HCT116 (cell line): ENCODE measurements around the gene GRIP2. TPM values are rescaled to one million over a fixed set of nuclear protein-coding genes. Genes with fewer than 3 reads are reported as not detected.

Experiments used
- ATAC-seq: fragments of 200-7000 bp; cut with Tn5 transposase; 2 replicates; pipeline ENCODE4 v1.9.1; 2020; ENCODE audit warnings: mild to moderate bottlenecking, moderate library complexity
- BruUV-seq: library from RNA; stranded (reverse); fragments of 400-500 nt; replicated peaks from 2 replicates; lab custom pipeline; 2021; lab: Mats Ljungman, UMichigan
- CTCF ChIA-PET: fragments of 300-600 bp; sonication (Branson Sonifier 250); formaldehyde crosslinking; loops from one replicate; lab custom pipeline; 2021; ENCODE audit warnings: antibody characterized with exemption; lab: Charles Lee
- POLR2A ChIA-PET: fragments of 300-600, 350-600 bp; sonication (Branson Sonifier 250); formaldehyde crosslinking; loops from one replicate; lab custom pipeline; 2021; ENCODE audit warnings: antibody characterized with exemption; lab: Charles Lee
- RAD21 ChIA-PET, 2 experiments: fragments of 300-600 bp; sonication (Branson Sonifier 250); formaldehyde crosslinking; loops; one replicate each; lab custom pipeline; 2023; ENCODE audit warnings: low total read pairs in 2 of 2; ENCODE audit not compliant: uncharacterized antibody in 2 of 2, unreplicated experiment in 2 of 2, low non-redundant PET in 1 of 2; lab: Charles Lee
- DNase-seq: peaks from one replicate; pipeline ENCODE4 v3.0.0-alpha.2; 2010; ENCODE audit warnings: low read depth, low spot score
- H2AFZ ChIP-seq: fragments of 200-600 bp; shearing (Covaris generic), sonication (generic); 2 replicates; pipeline ENCODE4 v1.6.1; 2017; ENCODE audit warnings: low read depth, mixed run types, mixed read lengths, antibody characterized with exemption, low read length; ENCODE audit not compliant: poor library complexity, severe bottlenecking
- H3K27ac ChIP-seq: 2 replicates; pipeline ENCODE4 v1.5.1; 2012; ENCODE audit warnings: low read depth, low read length
- H3K27me3 ChIP-seq: fragments of 200-600 bp; sonication (generic); 2 replicates; pipeline ENCODE4 v1.6.1; 2016; ENCODE audit warnings: mixed run types, low read length, mixed read lengths; ENCODE audit not compliant: insufficient read depth
- H3K36me3 ChIP-seq, 2 experiments: fragments of 200-500 bp in 1 of 2; fragments of 200-600 bp in 1 of 2; sonication (Bioruptor generic) in 1 of 2; sonication (generic) in 1 of 2; 2 replicates each; pipeline versions ENCODE4 v1.5.1 to v1.6.1; 2014 to 2016; ENCODE audit warnings: low read length in 2 of 2, inconsistent platforms in 1 of 2, mixed read lengths in 1 of 2, mixed run types in 1 of 2; ENCODE audit not compliant: insufficient read depth in 2 of 2, control insufficient read depth in 1 of 2
- H3K4me1 ChIP-seq, 2 experiments: fragments of 200-600 bp in 1 of 2; sonication (generic) in 1 of 2; 2 replicates each; pipeline versions ENCODE4 v1.5.1 to v1.6.1; 2012 to 2017; ENCODE audit warnings: low read length in 2 of 2, inconsistent platforms in 1 of 2, mild to moderate bottlenecking in 1 of 2, mixed read lengths in 1 of 2, mixed run types in 1 of 2, moderate library complexity in 1 of 2; ENCODE audit not compliant: insufficient read depth in 2 of 2, control insufficient read depth in 1 of 2
- H3K4me2 ChIP-seq: fragments of 200-600 bp; sonication (generic); 2 replicates; pipeline ENCODE4 v1.6.1; 2017; ENCODE audit warnings: mixed run types, low read length, mixed read lengths
- H3K4me3 ChIP-seq, 2 experiments: fragments of 200-600 bp in 1 of 2; sonication (generic) in 1 of 2; replicated peaks in 1 of 2; 2 replicates each; pipeline ENCODE4 v1.5.1; 2011 to 2016; ENCODE audit warnings: low read length in 2 of 2, control low read depth in 1 of 2, low read depth in 1 of 2, mild to moderate bottlenecking in 1 of 2, mixed read lengths in 1 of 2, mixed run types in 1 of 2
- H3K79me2 ChIP-seq: fragments of 200-600 bp; sonication (generic); 2 replicates; pipeline ENCODE4 v1.6.1; 2017; ENCODE audit warnings: mild to moderate bottlenecking, mixed run types, low read length, moderate library complexity, mixed read lengths; ENCODE audit not compliant: insufficient read depth
- H3K9ac ChIP-seq: fragments of 200-600 bp; sonication (generic); 2 replicates; pipeline ENCODE4 v1.6.1; 2016; ENCODE audit warnings: low read length, mixed read lengths
- H3K9me2 ChIP-seq: fragments of 200-600 bp; sonication (generic), shearing (Covaris generic); 2 replicates; pipeline ENCODE4 v1.6.1; 2017; ENCODE audit warnings: mixed run types, mild to moderate bottlenecking, moderate library complexity; ENCODE audit not compliant: insufficient read depth
- H3K9me3 ChIP-seq, 2 experiments: fragments of 200-500 bp in 1 of 2; fragments of 200-600 bp in 1 of 2; sonication (Bioruptor generic) in 1 of 2; sonication (generic) in 1 of 2; 2 replicates each; pipeline ENCODE4 v1.6.1; 2014 to 2017; ENCODE audit warnings: low read length in 2 of 2, mixed read lengths in 2 of 2, inconsistent platforms in 1 of 2, low read depth in 1 of 2, mild to moderate bottlenecking in 1 of 2, mixed run types in 1 of 2, moderate library complexity in 1 of 2; ENCODE audit not compliant: control insufficient read depth in 1 of 2, insufficient read depth in 1 of 2
- H4K20me1 ChIP-seq: fragments of 200-600 bp; sonication (generic), shearing (Covaris generic); 2 replicates; pipeline ENCODE4 v1.6.1; 2017; ENCODE audit warnings: mixed run types, mild to moderate bottlenecking, moderate library complexity; ENCODE audit not compliant: insufficient read depth
- CBX3 ChIP-seq: IDR thresholded peaks from 2 replicates; pipeline ENCODE4 v1.6.1; 2012; ENCODE audit warnings: low read depth
- CEBPB ChIP-seq: IDR thresholded peaks from 2 replicates; pipeline ENCODE4 v1.6.1; 2012; ENCODE audit warnings: low read depth
- CTCF ChIP-seq, 3 experiments: fragments of 200-600 bp in 1 of 3; sonication (generic) in 1 of 3; IDR thresholded peaks in 2 of 3; conservative IDR thresholded peaks in 1 of 3; 2 replicates each; pipeline ENCODE4 v1.5.1; 2012 to 2017; ENCODE audit warnings: low read depth in 2 of 3, low read length in 2 of 3, antibody characterized with exemption in 1 of 3, borderline replicate concordance in 1 of 3, control low read depth in 1 of 3, mild to moderate bottlenecking in 1 of 3, mixed read lengths in 1 of 3, mixed run types in 1 of 3, moderate library complexity in 1 of 3; ENCODE audit not compliant: insufficient read depth in 1 of 3
- ELF1 ChIP-seq: IDR thresholded peaks from 2 replicates; pipeline ENCODE4 v1.6.1; 2012; ENCODE audit warnings: low read depth, borderline replicate concordance
- EZH2 ChIP-seq: fragments of 200-600 bp; sonication (generic); IDR thresholded peaks from 2 replicates; pipeline ENCODE4 v1.6.1; 2017; ENCODE audit warnings: antibody characterized with exemption, mixed run types
- EZH2phosphoT487 ChIP-seq: fragments of 200-600 bp; IDR thresholded peaks from 2 replicates; pipeline ENCODE4 v1.6.1; 2018; ENCODE audit warnings: antibody characterized with exemption, borderline replicate concordance
- POLR2A ChIP-seq: IDR thresholded peaks from 2 replicates; pipeline ENCODE4 v1.7.0; 2011; ENCODE audit warnings: borderline replicate concordance; ENCODE audit not compliant: insufficient read depth, insufficient read length; ENCODE audit errors: extremely low read depth
- POLR2AphosphoS5 ChIP-seq: IDR thresholded peaks from 2 replicates; pipeline ENCODE4 v1.6.1; 2011; ENCODE audit warnings: mild to moderate bottlenecking, low read depth, low read length, moderate library complexity
- SIN3A ChIP-seq: IDR thresholded peaks from 2 replicates; pipeline ENCODE4 v1.6.1; 2012; ENCODE audit warnings: low read depth
- SRF ChIP-seq: IDR thresholded peaks from 2 replicates; pipeline ENCODE4 v1.6.1; 2012; ENCODE audit warnings: low read depth
- TCF7L2 ChIP-seq: IDR thresholded peaks from 2 replicates; pipeline ENCODE4 v1.7.0; 2011; ENCODE audit warnings: borderline replicate concordance, inconsistent platforms; ENCODE audit not compliant: insufficient read depth, insufficient read length; ENCODE audit errors: extremely low read depth
- YY1 ChIP-seq: IDR thresholded peaks from 2 replicates; pipeline ENCODE4 v1.6.1; 2011; ENCODE audit warnings: low read length, low read depth, moderate library complexity, mild to moderate bottlenecking; ENCODE audit not compliant: insufficient replicate concordance; ENCODE audit errors: extremely low read depth
- ZFX ChIP-seq: fragments of 450-650 bp; IDR thresholded peaks from 2 replicates; pipeline ENCODE4 v1.6.1; 2017
- intact Hi-C: fragments of 100-400 bp; cut with micrococcal nuclease; formaldehyde crosslinking; loops from 2 replicates; pipeline ENCODE4 v1.10.0; 2022
- total RNA-seq: library from RNA; stranded (reverse); gene quantifications from one replicate; pipeline ENCODE4 v1.2.1, GENCODE V29; 2021; ENCODE audit not compliant: unreplicated experiment
- TF ChIP-seq, protein P1 (sequence below): IDR thresholded peaks from 2 replicates; pipeline ENCODE4 v1.6.1; 2012; ENCODE audit warnings: low read depth

GRIP2 gene
- total RNA-seq, 1 experiment from 2014 or later, result 0.34 TPM

DNA sequence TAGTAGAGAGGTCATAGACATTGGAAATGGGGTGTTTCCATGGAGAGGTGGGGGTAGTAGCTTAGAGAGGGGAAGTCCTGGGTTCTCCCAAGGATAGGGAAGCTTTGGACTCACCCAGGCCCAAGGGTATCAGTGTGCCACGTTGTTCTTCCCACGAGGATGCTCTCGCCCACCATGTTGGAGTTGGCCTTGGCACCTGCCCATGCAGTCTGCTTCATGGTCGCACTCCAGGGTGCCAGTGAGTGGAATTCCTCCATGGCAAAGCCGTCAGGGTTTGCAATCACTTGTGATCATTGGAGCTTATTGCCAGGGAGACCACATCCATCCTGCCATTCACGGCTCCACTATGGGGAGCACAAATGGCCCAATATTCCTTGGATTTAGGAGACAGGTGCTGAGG, 60.6 kb downstream of the GRIP2 start:
- H3K9me2 ChIP-seq, result no peaks in the 10 kb centered on the region
- no peak overlapping the region for H2AFZ ChIP-seq
- ATAC-seq, result no peak
- H3K9ac ChIP-seq, result no peak overlapping the region
- no TSS peak for BruUV-seq
- ChIA-PET POLR2A (no interaction called here), RAD21 (no interaction called here), CTCF (no interaction called here)
- H3K4me2 ChIP-seq, result no peak overlapping the region
- H3K9me3 ChIP-seq, result no peaks in the 10 kb centered on the region
- no peaks in the 10 kb centered on the region for H4K20me1 ChIP-seq
- no peak overlapping the region for H3K4me3 ChIP-seq
- no peak for DNase-seq
- no peak overlapping the region for H3K27ac ChIP-seq
- peaks cover 30 to 32% of the 10 kb centered on the region in 2 experiments; a peak in 3 of 4 replicates for H3K36me3 ChIP-seq
- intact Hi-C loops, result no loop called here
- no peaks in the 10 kb centered on the region for H3K79me2 ChIP-seq
- TF ChIP-seq EZH2, result no peak
- TF ChIP-seq CTCF (IDR thresholded peaks at IDR 0.05 in 2 of 3, conservative IDR thresholded peaks at IDR 0.05 in 1 of 3; ENCODE audit: borderline replicate concordance in 1 of 3, insufficient read depth in 1 of 3, low read depth in 2 of 3, low read length in 2 of 3), result no peak
- no peak for TF ChIP-seq CEBPB
- no peak for TF ChIP-seq SRF
- no peak for TF ChIP-seq YY1
- TF ChIP-seq ZFX, result no peak
- no peaks in the 10 kb centered on the region for H3K4me1 ChIP-seq
- H3K27me3 ChIP-seq, result no peaks in the 10 kb centered on the region

DNA sequence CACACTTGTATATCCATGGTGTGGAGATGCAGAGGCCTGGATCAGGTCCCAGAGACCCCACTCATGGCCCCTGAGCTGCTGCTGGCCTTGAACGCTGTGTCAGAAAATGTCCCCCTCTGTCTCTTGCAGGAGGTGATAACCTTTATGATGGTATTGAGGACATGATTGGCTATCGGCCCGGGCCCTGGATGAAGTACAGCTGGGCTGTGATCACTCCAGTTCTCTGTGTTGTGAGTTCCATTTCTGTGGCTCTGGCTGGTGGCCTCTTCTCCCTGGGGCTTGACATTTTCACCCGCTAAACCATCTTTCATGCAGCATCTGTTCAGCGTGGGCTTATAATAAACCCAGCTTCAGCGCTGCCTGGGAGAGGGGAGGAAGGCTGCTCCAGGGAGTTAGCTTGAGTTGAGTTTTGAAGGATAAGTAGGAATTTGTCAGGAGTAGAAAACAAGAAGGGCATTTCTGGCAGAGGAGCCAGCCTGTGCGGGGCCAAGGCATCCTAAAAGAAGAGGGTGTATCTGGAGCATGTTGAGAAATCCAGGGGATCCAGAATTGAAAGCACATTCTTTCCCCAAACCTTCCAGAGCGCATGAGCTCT, 61.1 kb downstream of the GRIP2 start:
- ATAC-seq (no peak), DNase-seq (no peak)
- Histone ChIP-seq H2AFZ (no peak overlapping the region), H3K4me1 (no peaks in the 10 kb centered on the region), H3K9ac (no peak overlapping the region), H3K9me2 (no peaks in the 10 kb centered on the region), H3K4me2 (no peak overlapping the region), H3K9me3 (no peaks in the 10 kb centered on the region), H4K20me1 (no peaks in the 10 kb centered on the region), H3K79me2 (no peaks in the 10 kb centered on the region), H3K4me3 (no peak overlapping the region), H3K36me3 (peaks cover 28 to 33% of the 10 kb centered on the region in 2 experiments; a peak in 3 of 4 replicates), H3K27me3 (no peaks in the 10 kb centered on the region), H3K27ac (no peak overlapping the region)
- ChIA-PET POLR2A (no interaction called here), CTCF (no interaction called here), RAD21 (no interaction called here)
- BruUV-seq, result no TSS peak
- intact Hi-C loops, result no loop called here
- TF ChIP-seq EZH2phosphoT487, result no peak
- TF ChIP-seq, protein P1, sequence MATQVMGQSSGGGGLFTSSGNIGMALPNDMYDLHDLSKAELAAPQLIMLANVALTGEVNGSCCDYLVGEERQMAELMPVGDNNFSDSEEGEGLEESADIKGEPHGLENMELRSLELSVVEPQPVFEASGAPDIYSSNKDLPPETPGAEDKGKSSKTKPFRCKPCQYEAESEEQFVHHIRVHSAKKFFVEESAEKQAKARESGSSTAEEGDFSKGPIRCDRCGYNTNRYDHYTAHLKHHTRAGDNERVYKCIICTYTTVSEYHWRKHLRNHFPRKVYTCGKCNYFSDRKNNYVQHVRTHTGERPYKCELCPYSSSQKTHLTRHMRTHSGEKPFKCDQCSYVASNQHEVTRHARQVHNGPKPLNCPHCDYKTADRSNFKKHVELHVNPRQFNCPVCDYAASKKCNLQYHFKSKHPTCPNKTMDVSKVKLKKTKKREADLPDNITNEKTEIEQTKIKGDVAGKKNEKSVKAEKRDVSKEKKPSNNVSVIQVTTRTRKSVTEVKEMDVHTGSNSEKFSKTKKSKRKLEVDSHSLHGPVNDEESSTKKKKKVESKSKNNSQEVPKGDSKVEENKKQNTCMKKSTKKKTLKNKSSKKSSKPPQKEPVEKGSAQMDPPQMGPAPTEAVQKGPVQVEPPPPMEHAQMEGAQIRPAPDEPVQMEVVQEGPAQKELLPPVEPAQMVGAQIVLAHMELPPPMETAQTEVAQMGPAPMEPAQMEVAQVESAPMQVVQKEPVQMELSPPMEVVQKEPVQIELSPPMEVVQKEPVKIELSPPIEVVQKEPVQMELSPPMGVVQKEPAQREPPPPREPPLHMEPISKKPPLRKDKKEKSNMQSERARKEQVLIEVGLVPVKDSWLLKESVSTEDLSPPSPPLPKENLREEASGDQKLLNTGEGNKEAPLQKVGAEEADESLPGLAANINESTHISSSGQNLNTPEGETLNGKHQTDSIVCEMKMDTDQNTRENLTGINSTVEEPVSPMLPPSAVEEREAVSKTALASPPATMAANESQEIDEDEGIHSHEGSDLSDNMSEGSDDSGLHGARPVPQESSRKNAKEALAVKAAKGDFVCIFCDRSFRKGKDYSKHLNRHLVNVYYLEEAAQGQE, result no peak
- no peak for TF ChIP-seq SRF
- TF ChIP-seq ZFX, result no peak
- TF ChIP-seq POLR2AphosphoS5, result no peak
- no peak for TF ChIP-seq CEBPB
- TF ChIP-seq ELF1, result no peak
- TF ChIP-seq TCF7L2, result no peak
- TF ChIP-seq SIN3A, result no peak
- no peak for TF ChIP-seq CBX3
- no peak for TF ChIP-seq YY1
- TF ChIP-seq POLR2A, result no peak
